ENCODE data around the gene ELFN1.

The ELFN1 gene

DNA sequence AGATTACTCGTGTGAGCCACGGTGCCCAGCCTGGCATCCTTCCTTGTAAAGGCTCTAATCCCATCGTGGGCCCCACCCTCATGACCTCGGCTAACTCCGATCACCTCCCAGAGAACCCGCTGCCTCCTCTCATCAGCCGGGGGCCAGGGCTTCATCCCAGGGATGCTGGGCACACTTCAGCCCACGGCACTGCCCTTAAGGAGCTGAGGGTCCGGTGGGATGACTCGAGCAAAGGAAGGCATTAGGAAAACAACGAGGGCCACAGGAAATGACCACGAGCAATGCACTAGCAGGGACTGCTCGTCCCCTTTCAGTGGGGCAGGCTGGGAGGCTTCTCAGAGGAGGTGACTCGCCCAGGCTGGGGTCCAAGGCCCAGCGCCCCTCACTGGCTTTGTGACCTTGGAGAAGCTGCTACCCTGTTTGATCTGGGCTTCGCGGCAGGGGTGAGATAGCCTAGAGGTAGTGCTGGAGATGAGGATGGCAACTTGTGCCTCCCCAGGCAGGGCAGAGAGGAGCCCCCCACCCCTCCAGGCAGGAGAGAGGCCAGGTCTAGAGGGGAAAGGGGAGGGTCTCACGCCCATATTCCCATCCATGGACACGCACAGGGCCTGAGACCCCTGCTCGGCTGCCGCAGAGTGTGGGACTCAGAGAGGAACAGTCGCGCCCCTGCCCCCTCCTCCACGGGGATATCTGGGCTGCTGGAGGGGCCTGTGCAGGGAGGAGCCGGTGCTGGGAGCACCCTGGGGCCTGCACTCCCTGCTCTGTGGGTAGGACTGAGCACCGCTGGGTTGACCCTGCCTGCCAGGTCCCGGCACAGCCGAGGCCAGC is 26.8 kb downstream of the ELFN1 start:
- DNase-seq = no peak

- no peak for DNase-seq
Measured at GRCh38 chr7:1697499-1698125, 27.5 kb downstream of the ELFN1 start.

GRCh38 chr7:1698201-1698600 is 28.1 kb downstream of the ELFN1 start:
- DNase-seq = no peak

DNA sequence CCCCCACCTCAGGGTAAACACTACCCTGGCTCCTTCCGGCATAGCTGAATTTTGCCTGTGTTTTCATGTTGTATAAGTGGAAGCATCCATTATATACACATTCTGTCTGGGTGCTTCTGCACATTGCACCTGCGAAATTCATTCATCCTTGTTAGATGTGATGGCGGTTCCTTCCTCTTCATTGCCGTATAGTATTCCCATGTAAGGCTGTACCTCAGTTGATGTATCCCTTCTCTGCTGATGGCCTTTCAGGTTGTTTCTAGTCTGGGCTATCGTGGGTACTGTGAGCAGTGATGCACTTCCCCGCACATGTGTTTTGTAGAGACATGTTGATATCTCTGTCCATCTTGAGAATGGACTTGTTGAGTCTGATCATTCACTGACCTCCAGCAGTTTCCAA is 28.9 kb downstream of the ELFN1 start:
- no peak for DNase-seq

GRCh38 chr7:1700086-1700485 is 30.0 kb downstream of the ELFN1 start:
- DNase-seq = no peak

GRCh38 chr7:1700536-1701333 is 30.7 kb downstream of the ELFN1 start:
- DNase-seq = no peak

- DNase-seq = no peak
Measured at GRCh38 chr7:1702652-1703051, 32.6 kb downstream of the ELFN1 start.

DNA sequence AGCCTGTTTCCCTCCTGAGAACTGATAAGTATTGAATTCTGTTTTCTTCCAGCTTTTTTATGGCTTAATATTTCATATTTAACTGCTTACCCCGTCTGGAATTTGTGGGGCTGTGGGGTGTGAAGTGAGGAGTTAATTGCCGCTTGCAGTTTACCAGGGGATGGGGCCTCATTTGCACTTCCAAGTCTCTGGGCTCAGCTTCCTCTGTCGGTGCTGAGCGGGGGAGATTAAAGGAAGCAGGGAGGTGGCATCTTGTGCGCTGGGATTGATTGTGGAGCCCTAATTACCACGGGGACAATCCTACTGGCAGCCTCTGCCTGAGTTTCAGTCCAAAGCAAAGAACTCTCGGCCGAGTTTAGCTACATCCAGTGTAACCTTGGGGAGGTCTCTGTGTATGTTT is 33.4 kb downstream of the ELFN1 start:
- no peak for DNase-seq

GRCh38 chr7:1703871-1704810 is 34.1 kb downstream of the ELFN1 start:
- DNase-seq = no peak

DNA sequence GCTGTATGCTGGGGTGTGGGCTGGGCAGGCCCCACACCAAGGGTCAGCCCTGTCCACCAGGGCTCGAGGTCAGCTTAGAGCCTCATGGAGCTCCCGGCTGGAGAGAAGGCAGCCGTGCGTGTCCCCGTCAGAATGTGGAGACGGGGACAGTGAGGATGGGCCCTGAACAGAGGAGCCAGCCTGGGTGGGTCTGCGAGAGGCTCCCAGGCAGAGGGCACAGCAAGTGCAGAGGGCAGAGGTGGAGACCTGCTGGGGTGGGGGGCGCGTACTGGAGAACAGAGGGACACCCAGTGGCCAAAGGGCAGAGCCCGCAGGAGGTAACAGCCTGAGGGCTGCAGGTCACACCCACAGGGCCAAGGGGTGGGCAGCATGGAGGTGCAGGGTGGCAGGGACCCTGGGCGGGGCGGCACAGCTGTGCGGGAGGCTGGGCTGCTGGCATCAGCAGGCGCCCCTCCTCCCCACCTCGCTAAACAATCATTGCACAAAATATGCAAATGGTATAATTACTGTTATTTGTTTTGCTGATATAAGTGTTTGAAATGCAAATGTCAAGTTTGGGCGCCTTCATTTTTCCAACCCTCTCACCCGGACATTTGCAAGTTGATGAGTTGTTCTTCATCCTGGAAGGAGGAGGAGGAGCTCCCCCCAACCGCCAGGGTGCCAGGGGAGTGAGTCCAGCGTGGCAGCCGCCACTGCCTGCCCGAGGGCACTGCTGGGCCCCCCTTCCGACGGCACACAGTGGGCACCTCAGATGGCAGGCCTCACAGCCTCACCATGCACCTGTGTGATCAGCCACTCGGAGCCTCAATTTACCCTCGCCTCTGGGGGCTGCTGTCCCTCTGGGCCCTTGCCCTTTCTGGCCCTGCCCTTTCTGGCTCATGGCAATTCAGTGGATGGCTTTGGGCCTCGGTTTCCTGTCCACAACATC is 35.0 kb downstream of the ELFN1 start:
- no peak for DNase-seq

GRCh38 chr7:1705856-1706255 is 35.8 kb downstream of the ELFN1 start:
- no peak for DNase-seq

- no peak for DNase-seq
Measured at GRCh38 chr7:1706381-1706720, 36.3 kb downstream of the ELFN1 start.

DNA sequence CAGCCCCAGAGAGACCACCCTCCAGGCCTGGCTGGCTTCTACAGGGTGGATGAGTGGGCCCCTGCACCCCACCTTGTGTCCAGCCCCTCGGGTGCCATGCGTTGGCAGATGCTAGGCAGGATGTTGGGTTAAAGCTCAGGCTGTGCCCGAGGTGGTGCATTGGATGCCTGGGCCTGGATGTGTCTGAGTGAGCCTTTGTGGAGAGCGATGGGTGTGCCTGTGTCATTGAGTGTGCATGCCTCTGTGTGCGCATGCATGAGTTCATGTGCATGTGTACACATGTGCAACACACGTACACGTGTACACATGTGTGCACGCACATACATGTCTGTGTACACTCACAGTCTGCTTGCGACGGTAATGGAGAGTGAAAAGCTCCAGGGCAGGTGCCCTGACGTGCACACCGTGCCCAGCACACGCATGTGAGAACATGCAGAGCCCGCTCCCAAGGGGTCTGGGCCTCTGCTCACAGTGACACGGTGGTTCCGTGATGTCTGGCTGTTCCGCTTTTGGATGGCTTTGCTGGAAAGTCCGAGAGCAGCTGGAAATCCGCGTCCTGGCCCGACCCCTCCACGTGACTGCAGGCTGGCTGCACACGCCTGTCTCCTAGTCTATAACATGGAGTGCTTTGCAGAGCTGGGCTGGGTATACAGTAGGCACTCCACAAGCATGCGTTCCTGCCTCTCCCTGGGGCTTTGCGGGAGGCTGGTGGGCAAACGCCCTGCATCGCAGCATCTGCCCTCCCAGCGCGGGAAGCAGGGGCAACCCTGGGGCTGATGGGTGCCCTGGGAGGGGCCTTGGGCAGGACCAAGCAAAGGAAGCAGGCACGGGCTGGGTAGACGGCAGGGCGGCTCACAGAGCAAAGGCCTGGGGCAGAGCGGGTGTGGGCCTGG is 36.9 kb downstream of the ELFN1 start:
- DNase-seq = no peak

DNA sequence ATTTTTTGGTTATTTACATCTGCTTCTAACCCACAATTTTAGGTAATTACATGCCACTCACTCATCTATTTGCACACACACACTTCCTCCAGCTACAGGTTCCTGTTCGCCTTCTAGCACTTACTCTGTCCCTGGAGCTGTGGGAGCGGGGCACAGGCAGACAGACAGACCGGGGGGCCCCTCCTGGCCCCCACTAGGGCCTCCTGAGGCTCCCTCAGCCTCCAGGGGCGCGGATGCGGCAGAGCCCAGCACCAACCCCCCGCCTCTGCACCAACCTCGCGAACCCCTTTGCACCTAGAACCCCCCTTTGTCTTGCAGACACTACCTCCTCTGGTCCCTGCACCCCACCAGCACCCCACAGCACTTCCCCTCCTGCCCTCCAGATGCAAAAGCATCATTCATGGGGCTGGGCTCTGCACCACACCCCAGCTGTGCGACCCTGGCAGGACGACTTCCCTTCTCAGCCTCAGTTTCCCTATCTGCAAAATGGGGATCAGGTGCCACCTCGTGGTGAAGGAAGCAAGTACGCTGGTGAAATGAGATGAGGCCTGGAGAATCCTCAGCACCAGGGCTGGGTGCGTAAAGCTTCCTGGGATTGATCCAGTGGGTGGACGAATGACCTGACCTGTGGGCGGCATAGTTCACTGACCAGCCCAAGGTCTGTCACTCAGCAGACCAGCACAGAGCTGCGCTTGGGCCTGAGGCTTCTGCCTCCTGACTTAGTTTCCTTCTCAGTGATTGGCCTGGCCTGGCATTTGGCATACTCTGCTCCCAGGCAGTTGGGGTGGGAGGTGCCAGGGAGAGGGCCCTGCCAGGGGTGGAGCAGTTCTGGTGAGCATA is 37.9 kb downstream of the ELFN1 start:
- no peak for DNase-seq

- no peak for DNase-seq
Measured at GRCh38 chr7:1708596-1709251, 38.6 kb downstream of the ELFN1 start.

DNA sequence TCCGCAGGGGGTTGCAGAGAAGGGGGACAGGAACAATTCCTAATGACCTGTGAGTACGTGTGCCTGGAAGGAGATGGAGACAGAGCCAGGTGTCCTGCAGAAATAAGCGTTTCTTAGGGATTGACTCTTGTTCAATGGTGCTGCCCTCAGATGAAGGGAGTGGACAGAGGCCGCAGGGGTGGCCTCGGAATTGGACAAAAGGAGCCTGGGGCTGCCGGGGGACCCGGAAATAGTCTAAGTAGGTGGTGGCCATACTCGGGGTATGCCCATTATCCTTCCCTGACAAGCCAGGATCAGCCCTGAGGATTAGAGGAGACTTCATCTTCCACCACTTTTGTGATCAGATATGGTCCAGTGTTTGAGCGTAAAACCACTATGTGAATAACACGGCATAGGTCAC is 39.2 kb downstream of the ELFN1 start:
- DNase-seq = no peak

DNA sequence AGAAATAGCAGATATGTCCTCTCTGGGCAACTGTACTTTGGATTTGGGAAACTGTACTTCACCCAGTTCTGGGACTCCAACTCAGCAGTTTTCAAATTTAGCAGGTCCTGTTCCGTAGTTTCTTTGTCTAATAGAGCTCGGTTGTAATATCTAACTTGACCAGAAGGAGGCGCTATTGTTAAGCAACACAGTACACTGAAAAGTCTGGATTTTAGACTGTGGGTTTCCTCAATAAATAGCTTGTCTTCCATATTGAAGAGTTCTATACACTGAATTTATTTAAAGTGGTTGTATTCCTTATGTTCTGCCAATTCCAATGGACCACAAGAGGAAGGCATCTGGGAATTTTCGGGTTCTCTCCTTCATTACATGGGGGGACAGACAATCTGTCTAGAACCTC is 39.8 kb downstream of the ELFN1 start:
- no peak for DNase-seq

- DNase-seq = no peak
Measured at GRCh38 chr7:1710936-1711335, 40.9 kb downstream of the ELFN1 start.

DNA sequence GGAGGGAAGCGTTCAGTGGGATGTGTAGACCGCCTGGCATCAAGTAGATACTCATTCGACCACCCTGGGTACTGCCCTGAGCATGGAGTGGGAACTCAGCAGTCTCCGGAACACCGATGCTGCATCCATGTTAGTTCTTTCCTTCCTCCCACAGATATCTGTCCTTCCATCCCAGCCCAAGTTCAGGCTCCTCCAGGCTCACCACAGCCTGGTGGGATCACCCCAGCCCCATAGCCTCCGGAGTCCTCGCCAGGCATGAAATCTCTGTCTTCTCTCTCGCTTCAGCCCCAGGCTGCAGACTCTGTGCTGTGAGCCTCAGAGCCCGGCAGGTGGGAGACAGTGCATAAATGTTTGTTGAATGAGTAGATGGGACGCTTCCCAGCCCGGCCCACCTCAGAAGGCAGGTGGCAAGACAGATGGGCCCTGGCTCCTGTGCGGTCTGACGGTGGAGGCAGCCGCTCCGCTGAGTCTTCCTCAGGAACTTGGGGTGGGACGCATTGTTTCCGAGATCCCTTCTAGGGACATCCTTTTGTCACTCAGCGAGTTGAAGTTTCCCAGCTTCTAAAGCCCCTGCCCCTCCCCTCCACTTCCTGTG is 42.9 kb downstream of the ELFN1 start:
- no peak for DNase-seq
